A549 (cell line): ENCODE data around the gene RANBP3.

Experiments used
- MAX ChIP-seq: IDR thresholded peaks from 2 replicates; pipeline ENCODE4 v1.6.1; 2012
- MAZ ChIP-seq: fragments of 150-350 bp; IDR thresholded peaks from 2 replicates; pipeline ENCODE4 v1.6.1; 2014; ENCODE audit warnings: antibody characterized with exemption, low read depth, low read length, borderline replicate concordance
- RNF2 ChIP-seq: fragments of 200-600 bp; sonication (generic); IDR thresholded peaks from 2 replicates; pipeline ENCODE4 v1.6.1; 2016; ENCODE audit warnings: low read depth, mild to moderate bottlenecking, antibody characterized with exemption, moderate library complexity, borderline replicate concordance

GRCh38 chr19:5953680-5954213, 24.2 kb downstream of the RANBP3 start:
- no peak for TF ChIP-seq MAZ
- no peak for TF ChIP-seq MAX
- TF ChIP-seq RNF2 = no peak
